ENCODE measurements around the gene TTC1. TPM values are rescaled to one million over a fixed set of nuclear protein-coding genes. Genes with fewer than 3 reads are reported as not detected.
A peak's percentile ranks its signal among the peaks of the same experiment; 100 is the strongest.

The TTC1 gene
- total RNA-seq, 2 experiments from 2014 or later: 60.6 to 63.1 TPM

DNA sequence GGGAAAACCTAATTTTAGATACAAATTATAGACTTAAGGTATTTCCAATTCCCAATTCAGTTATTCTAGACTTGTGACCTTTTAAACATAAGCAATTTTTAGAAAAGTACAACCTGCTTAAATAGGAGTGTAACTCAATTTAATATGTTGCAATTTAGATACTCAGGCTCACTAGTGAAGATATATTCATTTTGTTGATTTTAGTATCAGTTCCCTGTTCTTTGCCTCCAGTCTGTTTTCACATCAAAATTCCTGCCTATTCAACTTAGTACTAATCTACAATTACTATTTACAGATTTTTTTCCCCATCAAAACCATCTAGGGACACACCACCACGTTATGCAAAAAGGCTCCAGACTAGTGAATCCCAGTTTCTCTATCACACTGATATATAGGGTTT is 79.9 kb downstream of the TTC1 start:
- DNase-seq (no peak), ATAC-seq (no peak)
- no peaks in the 10 kb centered on the region for H3K27me3 Mint-ChIP-seq
- no peak overlapping the region for H3K27ac Mint-ChIP-seq
- H3K9me3 Mint-ChIP-seq (ENCODE audit: low read depth): no peaks in the 10 kb centered on the region
- H3K4me1 Mint-ChIP-seq: peaks cover 14% of the 10 kb centered on the region
- CTCF ChIA-PET: interaction anchor here (1.9 kb wide), 1 partner anchor 67 kb away, joined by 5 read pairs; no protein-coding TSS in a partner anchor
- no peak overlapping the region for H3K4me3 Mint-ChIP-seq
- peaks cover 19% of the 10 kb centered on the region for H3K36me3 Mint-ChIP-seq (ENCODE audit: low read depth)
- intact Hi-C loops (cut with DNase I, micrococcal nuclease): no loop called here
- POLR2A ChIA-PET: no interaction called here

- no peak for ATAC-seq
- POLR2A ChIA-PET: no interaction called here
- CTCF ChIA-PET: interaction anchor here (1.9 kb wide), 1 partner anchor 67 kb away, joined by 5 read pairs; no protein-coding TSS in a partner anchor
- Mint-ChIP-seq H3K27me3 (no peaks in the 10 kb centered on the region), H3K4me3 (no peak overlapping the region), H3K4me1 (peaks cover 16% of the 10 kb centered on the region), H3K9me3 (ENCODE audit: low read depth) (no peaks in the 10 kb centered on the region), H3K36me3 (ENCODE audit: low read depth) (peaks cover 26% of the 10 kb centered on the region), H3K27ac (no peak overlapping the region)
- intact Hi-C loops (cut with DNase I, micrococcal nuclease): no loop called here
- no peak for DNase-seq
Measured at GRCh38 chr5:160089531-160089930, 80.6 kb downstream of the TTC1 start.

DNA sequence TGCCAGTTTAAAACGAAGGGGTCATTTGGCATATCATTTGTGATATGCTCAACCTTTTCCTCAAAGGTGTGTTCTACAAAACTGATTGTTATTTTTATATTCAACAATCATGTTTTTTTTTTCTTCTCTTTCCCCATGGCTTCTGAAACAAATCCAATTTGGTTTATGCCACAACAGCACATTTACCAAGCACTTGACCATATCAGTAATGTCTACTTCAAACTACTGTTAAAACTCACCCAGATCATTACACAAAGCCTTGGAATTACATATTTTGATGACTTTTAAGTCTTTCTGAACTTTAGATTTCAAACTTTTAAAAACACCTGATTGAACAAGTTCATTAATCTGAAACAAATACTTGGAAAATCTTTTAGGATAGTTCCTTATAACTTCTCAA is 81.1 kb downstream of the TTC1 start:
- H3K36me3 Mint-ChIP-seq (ENCODE audit: low read depth): peaks cover 27% of the 10 kb centered on the region
- ChIA-PET CTCF (no interaction called here), POLR2A (no interaction called here)
- no peak overlapping the region for H3K4me3 Mint-ChIP-seq
- H3K27me3 Mint-ChIP-seq: no peaks in the 10 kb centered on the region
- DNase-seq: no peak
- no peak for ATAC-seq
- intact Hi-C loops (cut with DNase I, micrococcal nuclease): no loop called here
- no peak overlapping the region for H3K27ac Mint-ChIP-seq
- H3K4me1 Mint-ChIP-seq: peaks cover 16% of the 10 kb centered on the region
- no peaks in the 10 kb centered on the region for H3K9me3 Mint-ChIP-seq (ENCODE audit: low read depth)

GRCh38 chr5:160092514-160092913 is 83.6 kb downstream of the TTC1 start:
- H3K4me3 Mint-ChIP-seq: no peak overlapping the region
- intact Hi-C loops (cut with DNase I, micrococcal nuclease): no loop called here
- H3K27ac Mint-ChIP-seq: no peak overlapping the region
- no peaks in the 10 kb centered on the region for H3K27me3 Mint-ChIP-seq
- POLR2A ChIA-PET: no interaction called here
- DNase-seq (no peak), ATAC-seq (no peak)
- no peaks in the 10 kb centered on the region for H3K9me3 Mint-ChIP-seq (ENCODE audit: low read depth)
- CTCF ChIA-PET: interaction anchor here (0.8 to 1.1 kb wide), 2 partner anchors 12 to 551 kb away, joined by 3 to 4 read pairs; no protein-coding TSS in a partner anchor
- peaks cover 16% of the 10 kb centered on the region for H3K4me1 Mint-ChIP-seq
- peaks cover 30% of the 10 kb centered on the region for H3K36me3 Mint-ChIP-seq (ENCODE audit: low read depth)

GRCh38 chr5:160092960-160093707 is 84.2 kb downstream of the TTC1 start:
- Mint-ChIP-seq H3K27ac (peak overlapping the region; percentile 78), H3K4me1 (peaks cover 16% of the 10 kb centered on the region), H3K4me3 (no peak overlapping the region), H3K27me3 (no peaks in the 10 kb centered on the region), H3K36me3 (ENCODE audit: low read depth) (peaks cover 30% of the 10 kb centered on the region), H3K9me3 (ENCODE audit: low read depth) (no peaks in the 10 kb centered on the region)
- ATAC-seq (no peak), DNase-seq (no peak)
- intact Hi-C loops (cut with DNase I, micrococcal nuclease): no loop called here
- POLR2A ChIA-PET: no interaction called here
- CTCF ChIA-PET: interaction anchor here (0.8 to 1.2 kb wide), 3 partner anchors 12 to 552 kb away, joined by 3 to 4 read pairs (median 3); no protein-coding TSS in a partner anchor

- no peaks in the 10 kb centered on the region for H3K9me3 Mint-ChIP-seq (ENCODE audit: low read depth)
- no peak overlapping the region for H3K4me3 Mint-ChIP-seq
- POLR2A ChIA-PET: no interaction called here
- no peaks in the 10 kb centered on the region for H3K27me3 Mint-ChIP-seq
- ATAC-seq: no peak
- DNase-seq: no peak
- no peak overlapping the region for H3K27ac Mint-ChIP-seq
- peaks cover 14% of the 10 kb centered on the region for H3K4me1 Mint-ChIP-seq
- CTCF ChIA-PET: interaction anchor here (0.8 kb wide), 1 partner anchor 1976 kb away, joined by 3 read pairs; no protein-coding TSS in a partner anchor
- peaks cover 32% of the 10 kb centered on the region for H3K36me3 Mint-ChIP-seq (ENCODE audit: low read depth)
- intact Hi-C loops (cut with DNase I, micrococcal nuclease): no loop called here
Measured at GRCh38 chr5:160096178-160096577, 87.2 kb downstream of the TTC1 start.

DNA sequence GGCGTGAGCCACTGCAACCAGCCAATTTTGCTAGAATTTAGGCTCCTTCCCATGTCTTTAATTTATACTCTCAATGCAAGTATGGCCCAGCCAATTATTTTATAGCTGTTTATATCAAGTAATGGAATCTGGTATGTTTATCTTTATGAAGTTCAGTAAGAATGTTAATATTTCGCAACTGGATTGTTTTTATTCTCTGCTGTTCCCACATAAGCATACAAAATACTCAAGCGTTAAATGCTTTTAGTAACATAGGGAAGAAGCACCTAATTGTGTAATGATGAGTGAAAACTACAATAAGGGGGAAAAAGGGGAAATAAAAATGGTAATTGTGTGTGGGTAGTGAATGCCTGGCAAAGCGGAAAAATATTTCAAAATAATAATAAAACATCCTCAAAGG is 89.1 kb downstream of the TTC1 start:
- Mint-ChIP-seq H3K4me1 (peaks cover 10% of the 10 kb centered on the region), H3K9me3 (ENCODE audit: low read depth) (no peaks in the 10 kb centered on the region), H3K4me3 (no peak overlapping the region), H3K36me3 (ENCODE audit: low read depth) (peaks cover 26% of the 10 kb centered on the region), H3K27ac (no peak overlapping the region), H3K27me3 (no peaks in the 10 kb centered on the region)
- POLR2A ChIA-PET: no interaction called here
- no peak for DNase-seq
- intact Hi-C loops (cut with DNase I, micrococcal nuclease): no loop called here
- CTCF ChIA-PET: no interaction called here
- no peak for ATAC-seq

- DNase-seq: no peak
- ATAC-seq: no peak
- Mint-ChIP-seq H3K27me3 (no peaks in the 10 kb centered on the region), H3K36me3 (ENCODE audit: low read depth) (peaks cover 28% of the 10 kb centered on the region), H3K4me1 (peaks cover 13% of the 10 kb centered on the region), H3K9me3 (ENCODE audit: low read depth) (no peaks in the 10 kb centered on the region), H3K27ac (no peak overlapping the region), H3K4me3 (no peak overlapping the region)
- intact Hi-C loops (cut with DNase I, micrococcal nuclease): no loop called here
- POLR2A ChIA-PET: no interaction called here
- CTCF ChIA-PET: no interaction called here
Measured at GRCh38 chr5:160105686-160106360, 96.9 kb downstream of the TTC1 start.

DNA sequence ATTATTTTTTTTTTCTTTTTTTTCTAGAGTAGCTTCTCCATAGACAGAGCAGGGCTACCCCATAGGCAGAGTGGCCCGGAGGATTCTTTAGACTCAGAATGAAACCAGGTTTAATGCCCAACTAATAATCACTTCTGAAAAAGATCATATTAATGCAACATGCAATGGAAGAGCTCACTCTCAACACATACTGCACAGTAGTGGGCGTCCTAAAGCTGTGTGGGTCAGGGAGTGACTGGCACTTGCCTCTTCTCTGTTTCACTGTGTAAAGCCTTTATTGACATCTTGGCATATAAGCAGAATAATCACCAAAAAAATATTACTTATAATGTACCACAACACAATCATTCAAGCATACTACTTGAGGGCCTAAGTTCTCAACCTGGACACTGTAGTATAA is 99.2 kb downstream of the TTC1 start:
- DNase-seq (no peak), ATAC-seq (no peak)
- POLR2A ChIA-PET: interaction anchor here (0.7 kb wide), 1 partner anchor 11 kb away, joined by 8 read pairs; no protein-coding TSS in a partner anchor
- H3K4me1 Mint-ChIP-seq: peaks cover 13% of the 10 kb centered on the region
- H3K4me3 Mint-ChIP-seq: no peak overlapping the region
- CTCF ChIA-PET: interaction anchor here (1.1 to 1.2 kb wide), 3 partner anchors 11 to 77 kb away, joined by 3 to 4 read pairs (median 3); no protein-coding TSS in a partner anchor
- H3K27me3 Mint-ChIP-seq: no peaks in the 10 kb centered on the region
- intact Hi-C loops (cut with DNase I, micrococcal nuclease): no loop called here
- peaks cover 35% of the 10 kb centered on the region for H3K36me3 Mint-ChIP-seq (ENCODE audit: low read depth)
- H3K9me3 Mint-ChIP-seq (ENCODE audit: low read depth): no peaks in the 10 kb centered on the region
- no peak overlapping the region for H3K27ac Mint-ChIP-seq

Other genes starting within 250 kb of the TTC1 start
- gene ADRA1B, start 92.7 kb upstream of the TTC1 start, total RNA-seq: not detected
- 10 to 100 TPM; 14.7 to 24.3 TPM for gene PWWP2A, start 110.3 kb downstream of the TTC1 start, total RNA-seq
- not detected for gene FABP6, start 220.4 kb downstream of the TTC1 start, total RNA-seq